Activated CD4-positive, alpha-beta T cell treated with anti-CD3 and anti-CD28 coated beads, Interleukin-2, amount 50 U/mL, for 48 hours (primary cell): ENCODE results near the gene DDX25.
"Not testable (repeated sequence)": the region's sequence is repeated elsewhere in the genome, so short reads cannot be mapped to it uniquely, and the experiment has no call there.

Experiments used
- DNase-seq, 2 experiments: peaks; one replicate each; pipeline ENCODE4 v3.0.0-alpha.2; 2020

DDX25 gene

GRCh38 chr11:125903711-125904659 is at the start of gene DDX25:
DDX25 (plus strand) TSS chr11:125904508; CDS start chr11:125904518, 10 bp downstream.
- DNase-seq, result peak; percentile 6 to 8

DNA sequence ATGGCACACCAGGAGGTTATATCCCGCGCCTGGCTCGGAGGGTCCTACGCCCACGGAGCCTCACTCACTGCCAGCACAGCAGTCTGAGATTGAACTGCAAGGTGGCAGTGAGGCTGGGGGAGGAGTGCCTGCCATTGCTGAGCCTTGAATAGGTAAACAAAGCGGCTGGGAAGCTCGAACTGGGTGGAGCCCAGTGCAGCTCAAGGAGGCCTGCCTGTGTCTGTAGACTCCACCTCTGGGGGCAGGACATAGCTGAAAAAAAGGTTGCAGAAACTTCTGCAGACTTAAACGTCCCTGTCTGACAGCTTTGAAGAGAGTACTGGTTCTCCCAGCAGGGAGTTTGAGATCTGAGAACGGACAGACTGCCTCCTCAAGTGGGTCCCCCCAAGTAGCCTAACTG is 46.6 kb upstream of the DDX25 start:
- not testable (repeated sequence) for DNase-seq

GRCh38 chr11:125862786-125863185 is 41.5 kb upstream of the DDX25 start:
- DNase-seq, result not testable (repeated sequence)

- not testable (repeated sequence) for DNase-seq
Observed at GRCh38 chr11:125865354-125865753, 39.0 kb upstream of the DDX25 start.

GRCh38 chr11:125869521-125869920 is 34.8 kb upstream of the DDX25 start:
- DNase-seq, result no peak

GRCh38 chr11:125871391-125872137 is 32.7 kb upstream of the DDX25 start:
- peak; percentile 33 to 40 for DNase-seq

- no peak for DNase-seq
Observed at GRCh38 chr11:125872138-125872491, 32.2 kb upstream of the DDX25 start.

GRCh38 chr11:125873881-125874555 is 30.3 kb upstream of the DDX25 start:
- no peak for DNase-seq

DNA sequence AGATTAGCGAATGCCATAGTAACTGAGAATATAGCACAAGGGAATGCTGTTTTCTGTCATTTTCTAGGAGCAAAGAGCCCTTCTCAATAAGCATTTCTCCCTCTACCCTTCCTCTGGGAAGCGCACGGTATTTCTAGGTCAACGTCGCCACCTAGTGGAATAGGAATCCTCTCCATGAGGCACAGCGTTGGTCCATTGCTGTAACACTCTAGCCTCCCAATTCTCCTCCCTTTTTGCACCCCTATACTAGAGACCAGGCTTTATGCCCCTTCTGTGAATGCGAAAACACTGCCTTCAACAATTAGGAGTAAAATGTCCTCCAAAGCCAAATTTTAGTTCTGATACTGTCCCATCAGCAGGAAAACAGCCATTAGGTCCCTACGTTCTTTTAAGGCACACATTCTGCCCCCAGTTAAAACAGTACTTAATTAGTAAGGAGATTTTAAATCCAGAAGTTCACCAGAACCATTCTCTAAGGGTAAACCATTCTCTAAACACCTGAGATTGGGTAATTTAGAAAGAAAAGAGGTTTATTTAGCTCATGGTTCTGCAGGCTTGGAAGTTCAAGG is 29.7 kb upstream of the DDX25 start:
- peak; percentile 48 to 62 for DNase-seq

DNA sequence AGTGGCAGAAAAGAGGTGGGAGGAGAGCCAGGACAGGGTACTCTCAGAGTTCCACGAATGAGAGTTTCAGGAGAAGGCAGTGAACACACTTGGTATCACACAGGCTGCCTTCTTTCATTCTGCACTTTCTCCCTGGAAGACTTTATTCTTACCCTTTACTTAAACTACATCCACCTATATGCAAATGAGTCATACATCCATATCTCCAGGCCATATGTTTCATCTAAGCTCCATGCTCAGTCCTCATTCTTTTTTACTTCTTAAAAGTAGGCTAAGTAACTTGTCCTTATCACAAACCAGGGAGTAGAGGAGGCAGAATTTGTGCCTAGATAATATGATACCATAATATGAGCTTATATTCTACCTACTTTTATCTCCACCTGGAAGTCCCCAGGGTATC is 23.0 kb upstream of the DDX25 start:
- DNase-seq, result no peak

DNA sequence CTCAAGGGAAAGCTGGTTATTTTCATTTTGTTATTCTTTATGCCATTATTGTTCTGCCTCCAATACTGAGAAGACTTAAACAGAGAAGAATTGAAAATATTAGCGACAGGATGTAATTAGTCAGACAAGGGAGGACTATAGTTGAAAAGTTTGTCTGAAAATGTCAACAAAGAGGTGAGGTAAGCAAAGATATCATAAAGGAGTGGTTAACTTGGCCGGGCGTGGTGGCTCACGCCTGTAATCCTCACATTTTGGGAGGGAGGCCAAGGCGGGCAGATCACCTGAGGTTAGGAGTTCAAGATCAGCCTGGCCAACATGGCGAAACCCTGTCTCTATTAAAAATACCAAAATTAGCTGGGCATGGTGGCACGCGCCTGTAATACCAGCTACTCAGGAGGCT is 20.9 kb upstream of the DDX25 start:
- no peak for DNase-seq

DNA sequence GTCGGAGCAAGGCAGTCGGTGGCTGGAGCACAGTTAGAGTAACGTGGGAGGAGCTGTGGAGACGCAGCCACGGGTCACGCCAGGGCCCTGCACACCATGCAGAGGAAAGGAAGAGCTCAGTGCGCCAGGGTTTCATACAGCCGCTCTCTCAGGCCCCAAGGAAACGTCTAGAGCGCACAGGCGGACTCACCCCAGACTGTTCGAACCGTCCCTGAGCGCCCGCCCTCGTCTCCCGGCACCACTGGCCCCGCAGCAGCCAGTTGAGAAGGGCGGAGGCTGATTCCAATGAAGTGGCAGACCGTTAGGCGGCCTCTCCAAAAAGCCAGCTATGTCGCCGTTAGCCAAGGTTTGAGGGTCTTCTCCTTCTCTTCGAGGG is 17.3 kb upstream of the DDX25 start:
- peak in 1 of 2 experiments; percentile 56 for DNase-seq

GRCh38 chr11:125887373-125888324 is 16.7 kb upstream of the DDX25 start, which contains the start of gene HYLS1:
HYLS1 (plus strand) TSS chr11:125887668; CDS start chr11:125899369, 11,701 bp downstream.
- peak; percentile 97 to 98 for DNase-seq

GRCh38 chr11:125890447-125891100 is 13.7 kb upstream of the DDX25 start:
- DNase-seq, result no peak

GRCh38 chr11:125892071-125892470 is 12.2 kb upstream of the DDX25 start:
- no peak for DNase-seq

- no peak for DNase-seq
Observed at GRCh38 chr11:125892994-125893393, 11.3 kb upstream of the DDX25 start.

DNA sequence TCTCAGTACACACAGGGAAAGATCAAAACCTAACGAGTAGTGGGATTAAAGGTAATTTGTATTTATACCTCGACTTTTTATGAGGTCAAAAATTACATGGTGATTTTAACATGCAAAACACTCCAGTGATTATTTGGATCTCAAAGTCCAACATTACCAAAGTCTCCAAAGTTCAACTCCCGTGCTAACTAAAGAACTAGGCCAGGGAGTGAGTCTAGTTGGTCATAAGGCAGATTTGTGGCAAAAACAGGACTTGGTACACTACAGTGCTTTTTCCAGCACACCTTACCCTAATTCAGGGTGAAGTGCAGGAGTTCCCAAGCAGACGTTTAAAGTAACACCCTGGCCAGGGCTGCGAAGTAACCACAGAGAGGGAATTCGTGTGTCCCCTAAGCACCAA is 2.4 kb upstream of the DDX25 start:
- DNase-seq, result no peak

GRCh38 chr11:125902277-125902926 is 1.9 kb upstream of the DDX25 start:
- no peak for DNase-seq

- DNase-seq, result peak; percentile 90 to 92
Observed at GRCh38 chr11:125902927-125903710, 1.2 kb upstream of the DDX25 start, which contains the start of gene PUS3. PUS3 (minus strand) TSS chr11:125903206; CDS start chr11:125896284, 6,922 bp downstream.

DNA sequence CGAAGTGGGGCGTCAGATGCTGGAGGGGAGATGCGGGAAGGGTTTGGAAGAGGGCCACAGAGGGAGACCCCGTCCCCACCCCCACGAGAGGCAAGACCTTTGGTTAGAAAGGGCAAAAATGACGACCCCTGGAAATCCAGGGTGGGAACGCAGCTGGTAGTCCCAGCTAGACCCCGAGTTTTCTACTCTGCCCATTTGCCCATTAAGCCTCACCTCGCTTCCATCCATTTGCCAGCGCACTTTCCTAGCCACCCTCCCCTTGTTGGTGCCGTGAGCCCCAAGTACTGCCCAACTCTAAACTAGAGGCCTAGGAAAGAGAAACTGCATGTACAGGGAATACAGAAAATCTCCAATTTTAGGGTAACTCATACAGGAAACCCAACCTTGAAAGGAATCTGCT is 370 bp downstream of the DDX25 start:
- no peak for DNase-seq
